GM12878 (cell line): ENCODE results near the gene NEK2.

Experiments used
- CTCF ChIP-seq, 3 experiments: IDR thresholded peaks in 2 of 3; conservative IDR thresholded peaks in 1 of 3; 2 replicates each; pipeline ENCODE4 v1.5.1; 2011; ENCODE audit warnings: low read depth in 3 of 3, low read length in 3 of 3, mild to moderate bottlenecking in 3 of 3, control low read depth in 2 of 3, moderate library complexity in 2 of 3, inconsistent platforms in 1 of 3, mixed read lengths in 1 of 3; ENCODE audit not compliant: control insufficient read depth in 2 of 3, insufficient read depth in 1 of 3; ENCODE audit errors: extremely low read depth in 1 of 3
- EZH2 ChIP-seq: IDR thresholded peaks from 2 replicates; pipeline ENCODE4 v1.6.1; 2012; ENCODE audit warnings: low read depth, mild to moderate bottlenecking, control low read depth, inconsistent platforms, low read length, borderline replicate concordance; ENCODE audit not compliant: control insufficient read depth
- MYC ChIP-seq: IDR thresholded peaks from 2 replicates; pipeline ENCODE4 v1.6.1; 2011; ENCODE audit warnings: mild to moderate bottlenecking, low read length, moderate library complexity, inconsistent platforms; ENCODE audit not compliant: insufficient read depth, insufficient replicate concordance, insufficient read length, severe bottlenecking
- NFYB ChIP-seq: IDR thresholded peaks from 2 replicates; pipeline ENCODE4 v1.6.1; 2011; ENCODE audit warnings: low read depth, mild to moderate bottlenecking, low read length, improper control_type of control experiment, moderate library complexity; ENCODE audit not compliant: insufficient read depth
- PBX3 ChIP-seq: IDR thresholded peaks from 2 replicates; pipeline ENCODE4 v1.6.1; 2011; ENCODE audit warnings: mild to moderate bottlenecking, low read depth, low read length, moderate library complexity; ENCODE audit not compliant: insufficient replicate concordance
- POLR2AphosphoS5 ChIP-seq: IDR thresholded peaks from 2 replicates; pipeline ENCODE4 v1.6.1; 2011; ENCODE audit warnings: mild to moderate bottlenecking, low read length, inconsistent platforms
- SUZ12 ChIP-seq: fragments of 200-600 bp; sonication (generic); IDR thresholded peaks from one replicate; pipeline ENCODE4 v1.6.1; 2018; ENCODE audit warnings: antibody characterized with exemption, mild to moderate bottlenecking; ENCODE audit not compliant: unreplicated experiment
- TCF12 ChIP-seq: IDR thresholded peaks from 2 replicates; pipeline ENCODE4 v1.6.1; 2011; ENCODE audit warnings: low read depth, mild to moderate bottlenecking, low read length
- ZBTB33 ChIP-seq: fragments of 450-650 bp; IDR thresholded peaks from 2 replicates; pipeline ENCODE4 v1.6.1; 2017; ENCODE audit warnings: mild to moderate bottlenecking

DNA sequence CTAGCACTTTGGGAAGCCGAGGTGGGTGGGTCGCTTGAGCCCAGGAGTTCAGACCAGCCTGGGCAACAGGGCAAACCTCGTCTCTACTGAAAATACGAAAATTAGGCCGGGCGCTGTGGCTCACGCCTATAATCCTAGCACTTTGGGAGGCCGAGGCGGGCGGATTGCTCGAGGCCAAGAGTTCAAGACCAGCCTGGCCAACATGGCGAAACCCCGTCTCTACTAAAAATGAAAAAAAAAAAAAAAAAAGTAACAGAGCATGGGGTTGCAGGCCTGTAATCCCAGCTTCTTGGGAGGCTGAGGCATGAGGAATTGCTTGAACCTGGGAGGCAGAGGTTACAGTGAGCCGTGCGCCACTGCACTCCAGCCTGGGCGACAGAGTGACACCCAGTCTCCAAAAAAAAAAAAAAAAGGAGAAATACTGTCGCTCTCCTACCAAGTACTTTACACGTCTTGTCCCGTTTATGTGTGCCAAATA, 724 bp upstream of the NEK2 start:
- no peak for TF ChIP-seq ZBTB33
- no peak for TF ChIP-seq SUZ12
- no peak for TF ChIP-seq TCF12
- no peak for TF ChIP-seq NFYB
- TF ChIP-seq CTCF (IDR thresholded peaks at IDR 0.05 in 2 of 3, conservative IDR thresholded peaks at IDR 0.05 in 1 of 3; ENCODE audit: control insufficient read depth in 2 of 3, extremely low read depth in 1 of 3, insufficient read depth in 1 of 3, low read depth in 3 of 3, low read length in 3 of 3), result no peak
- TF ChIP-seq EZH2, result no peak
- TF ChIP-seq POLR2AphosphoS5, result no peak
- TF ChIP-seq MYC, result no peak
- TF ChIP-seq PBX3, result no peak
